HG03039 (cell line): ENCODE results near the gene PCDHGB3.
"Not testable (repeated sequence)": the region's sequence is repeated elsewhere in the genome, so short reads cannot be mapped to it uniquely, and the experiment has no call there.

Experiments used
- ATAC-seq: cut with Tn5 transposase; IDR thresholded peaks from one replicate; pipeline ENCODE4 v1.9.1; 2021; ENCODE audit warnings: mild to moderate bottlenecking, moderate library complexity; ENCODE audit not compliant: unreplicated experiment

The PCDHGB3 gene

DNA sequence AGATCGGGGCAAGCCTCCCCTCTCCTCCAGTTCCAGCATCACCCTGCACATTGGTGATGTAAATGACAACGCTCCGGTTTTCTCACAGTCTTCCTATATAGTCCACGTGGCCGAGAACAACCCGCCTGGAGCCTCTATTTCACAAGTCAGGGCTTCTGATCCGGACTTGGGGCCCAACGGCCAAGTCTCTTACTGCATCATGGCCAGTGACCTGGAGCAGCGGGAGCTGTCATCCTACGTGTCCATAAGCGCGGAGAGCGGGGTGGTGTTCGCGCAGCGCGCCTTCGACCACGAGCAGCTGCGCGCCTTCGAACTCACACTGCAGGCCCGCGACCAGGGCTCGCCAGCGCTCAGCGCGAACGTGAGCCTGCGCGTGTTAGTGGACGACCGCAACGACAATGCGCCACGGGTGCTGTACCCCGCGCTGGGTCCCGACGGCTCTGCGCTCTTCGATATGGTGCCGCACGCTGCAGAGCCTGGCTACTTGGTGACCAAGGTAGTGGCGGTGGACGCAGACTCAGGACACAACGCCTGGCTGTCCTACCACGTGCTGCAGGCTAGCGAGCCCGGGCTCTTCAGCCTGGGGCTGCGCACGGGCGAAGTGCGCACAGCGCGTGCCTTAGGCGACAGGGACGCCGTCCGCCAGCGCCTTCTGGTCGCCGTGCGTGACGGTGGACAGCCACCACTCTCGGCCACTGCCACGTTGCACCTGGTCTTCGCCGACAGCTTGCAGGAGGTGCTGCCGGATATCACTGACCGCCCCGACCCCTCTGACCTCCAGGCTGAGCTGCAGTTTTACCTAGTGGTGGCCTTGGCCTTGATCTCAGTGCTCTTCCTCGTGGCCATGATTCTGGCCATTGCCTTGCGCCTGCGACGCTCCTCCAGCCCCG lies 19.4 kb downstream of the PCDHGB3 start:
- no peak for ATAC-seq

DNA sequence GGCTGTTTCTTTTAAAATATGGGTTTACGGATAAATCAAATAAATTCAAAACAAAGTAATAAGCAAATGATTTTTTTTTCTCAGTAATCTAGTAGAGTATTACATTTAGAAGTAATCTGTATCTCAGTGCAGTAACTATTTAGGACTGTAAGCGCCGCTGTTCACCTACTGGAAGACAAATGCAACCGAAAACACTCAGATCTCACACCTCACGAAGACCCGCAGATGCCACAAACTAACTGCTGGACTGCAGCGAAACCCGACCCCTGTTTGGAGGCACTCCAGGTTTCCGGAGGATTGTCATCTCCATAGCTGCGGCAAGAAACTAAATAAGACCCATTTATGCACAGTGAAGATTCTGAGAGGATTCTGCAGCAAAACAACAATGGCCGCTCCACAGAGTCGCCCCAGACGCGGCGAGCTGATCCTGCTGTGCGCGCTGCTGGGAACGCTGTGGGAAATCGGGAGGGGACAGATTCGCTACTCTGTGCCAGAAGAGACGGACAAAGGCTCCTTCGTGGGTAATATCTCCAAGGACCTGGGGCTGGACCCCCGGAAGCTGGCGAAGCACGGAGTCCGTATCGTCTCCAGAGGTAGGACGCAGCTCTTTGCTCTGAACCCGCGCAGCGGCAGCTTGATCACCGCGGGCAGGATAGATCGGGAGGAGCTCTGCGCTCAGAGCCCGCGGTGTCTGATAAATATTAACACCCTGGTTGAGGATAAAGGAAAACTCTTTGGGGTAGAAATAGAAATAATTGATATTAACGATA lies 22.6 kb downstream of the PCDHGB3 start, which contains the start of gene PCDHGA8:
PCDHGA8 (plus strand) TSS at position 205 of the 770 bp plus-strand sequence; CDS start at position 386, 181 bp downstream.
- no peak for ATAC-seq

DNA sequence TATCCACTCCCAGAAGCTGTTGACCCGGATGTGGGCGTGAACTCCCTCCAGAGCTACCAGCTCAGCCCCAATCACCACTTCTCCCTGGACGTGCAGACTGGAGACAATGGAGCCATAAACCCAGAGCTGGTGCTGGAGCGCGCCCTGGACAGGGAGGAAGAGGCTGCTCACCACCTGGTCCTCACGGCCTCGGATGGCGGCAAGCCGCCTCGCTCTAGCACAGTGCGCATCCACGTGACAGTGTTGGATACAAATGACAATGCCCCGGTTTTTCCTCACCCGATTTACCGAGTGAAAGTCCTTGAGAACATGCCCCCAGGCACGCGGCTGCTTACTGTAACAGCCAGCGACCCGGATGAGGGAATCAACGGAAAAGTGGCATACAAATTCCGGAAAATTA lies 23.2 kb downstream of the PCDHGB3 start:
- ATAC-seq = no peak

DNA sequence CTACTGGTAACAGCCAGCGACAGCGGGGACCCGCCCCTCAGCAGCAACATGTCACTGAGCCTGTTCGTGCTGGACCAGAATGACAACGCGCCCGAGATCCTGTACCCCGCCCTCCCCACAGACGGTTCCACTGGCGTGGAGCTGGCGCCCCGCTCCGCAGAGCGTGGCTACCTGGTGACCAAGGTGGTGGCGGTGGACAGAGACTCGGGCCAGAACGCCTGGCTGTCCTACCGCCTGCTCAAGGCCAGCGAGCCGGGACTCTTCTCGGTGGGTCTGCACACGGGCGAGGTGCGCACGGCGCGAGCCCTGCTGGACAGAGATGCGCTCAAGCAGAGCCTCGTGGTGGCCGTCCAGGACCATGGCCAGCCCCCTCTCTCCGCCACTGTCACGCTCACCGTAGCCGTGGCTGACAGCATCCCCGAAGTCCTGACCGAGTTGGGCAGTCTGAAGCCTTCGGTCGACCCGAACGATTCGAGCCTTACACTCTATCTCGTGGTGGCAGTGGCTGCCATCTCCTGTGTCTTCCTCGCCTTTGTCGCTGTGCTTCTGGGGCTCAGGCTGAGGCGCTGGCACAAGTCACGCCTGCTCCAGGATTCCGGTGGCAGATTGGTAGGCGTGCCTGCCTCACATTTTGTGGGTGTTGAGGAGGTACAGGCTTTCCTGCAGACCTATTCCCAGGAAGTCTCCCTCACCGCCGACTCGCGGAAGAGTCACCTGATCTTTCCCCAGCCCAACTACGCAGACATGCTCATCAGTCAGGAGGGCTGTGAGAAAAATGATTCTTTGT lies 24.6 kb downstream of the PCDHGB3 start:
- ATAC-seq = not testable (repeated sequence)

DNA sequence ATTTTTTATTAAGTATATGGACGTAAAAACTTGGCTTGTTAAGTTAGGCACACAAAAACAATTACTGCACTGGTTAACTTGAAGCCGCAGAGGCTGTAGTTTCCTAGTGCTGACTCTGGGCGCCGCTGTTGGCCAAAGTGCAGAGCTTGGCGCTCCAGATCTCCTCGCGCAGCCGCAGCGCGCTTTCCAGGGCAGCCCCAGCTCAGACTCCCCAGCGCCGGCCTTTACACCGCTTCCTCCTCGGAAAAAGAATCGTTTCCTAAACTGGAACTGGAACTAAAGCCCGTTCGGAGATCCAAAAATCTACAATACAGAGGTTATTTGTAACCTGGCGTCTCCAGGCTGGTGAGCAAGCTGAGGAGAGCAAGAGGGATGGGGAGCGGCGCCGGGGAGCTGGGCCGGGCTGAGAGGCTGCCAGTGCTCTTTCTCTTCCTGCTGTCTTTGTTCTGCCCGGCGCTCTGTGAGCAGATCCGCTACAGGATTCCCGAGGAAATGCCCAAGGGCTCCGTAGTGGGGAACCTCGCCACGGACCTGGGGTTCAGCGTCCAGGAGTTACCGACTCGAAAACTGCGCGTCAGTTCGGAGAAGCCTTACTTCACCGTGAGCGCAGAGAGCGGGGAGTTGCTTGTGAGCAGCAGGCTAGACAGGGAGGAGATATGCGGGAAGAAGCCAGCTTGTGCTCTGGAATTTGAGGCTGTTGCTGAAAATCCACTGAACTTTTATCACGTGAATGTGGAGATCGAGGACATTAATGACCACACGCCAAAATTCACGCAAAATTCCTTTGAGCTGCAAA lies 27.9 kb downstream of the PCDHGB3 start, which contains the start of gene PCDHGB5:
PCDHGB5 (plus strand) TSS at position 192 of the 796 bp plus-strand sequence; CDS start at position 373, 181 bp downstream.
- peak; percentile 87 for ATAC-seq

DNA sequence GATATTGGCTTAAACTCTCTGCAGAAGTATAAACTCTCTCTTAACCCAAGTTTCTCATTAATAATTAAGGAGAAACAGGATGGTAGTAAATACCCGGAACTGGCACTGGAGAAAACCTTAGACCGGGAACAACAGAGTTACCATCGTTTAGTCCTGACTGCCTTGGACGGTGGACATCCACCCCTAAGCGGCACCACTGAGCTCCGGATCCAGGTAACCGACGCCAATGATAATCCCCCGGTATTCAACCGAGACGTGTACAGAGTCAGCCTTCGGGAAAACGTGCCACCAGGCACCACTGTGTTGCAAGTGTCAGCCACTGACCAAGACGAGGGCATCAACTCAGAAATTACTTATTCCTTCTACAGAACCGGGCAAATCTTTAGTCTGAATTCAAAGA lies 28.6 kb downstream of the PCDHGB3 start:
- no peak for ATAC-seq

DNA sequence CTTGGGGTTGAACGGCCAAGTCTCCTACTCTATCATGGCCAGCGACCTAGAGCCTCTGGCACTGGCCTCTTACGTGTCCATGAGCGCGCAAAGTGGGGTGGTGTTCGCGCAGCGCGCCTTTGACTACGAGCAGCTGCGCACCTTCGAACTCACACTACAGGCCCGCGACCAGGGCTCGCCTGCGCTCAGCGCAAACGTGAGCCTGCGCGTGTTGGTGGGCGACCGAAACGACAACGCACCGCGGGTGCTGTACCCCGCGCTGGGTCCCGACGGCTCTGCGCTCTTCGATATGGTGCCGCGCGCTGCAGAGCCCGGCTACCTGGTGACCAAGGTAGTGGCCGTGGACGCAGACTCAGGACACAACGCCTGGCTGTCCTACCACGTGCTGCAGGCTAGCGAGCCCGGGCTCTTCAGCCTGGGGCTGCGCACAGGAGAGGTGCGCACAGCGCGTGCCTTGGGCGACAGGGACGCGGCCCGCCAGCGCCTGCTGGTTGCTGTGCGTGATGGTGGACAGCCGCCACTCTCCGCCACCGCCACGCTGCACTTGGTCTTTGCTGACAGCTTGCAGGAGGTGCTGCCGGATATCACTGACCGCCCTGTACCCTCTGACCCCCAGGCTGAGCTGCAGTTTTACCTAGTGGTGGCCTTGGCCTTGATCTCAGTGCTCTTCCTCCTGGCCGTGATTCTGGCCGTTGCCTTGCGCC lies 29.7 kb downstream of the PCDHGB3 start:
- ATAC-seq = no peak

DNA sequence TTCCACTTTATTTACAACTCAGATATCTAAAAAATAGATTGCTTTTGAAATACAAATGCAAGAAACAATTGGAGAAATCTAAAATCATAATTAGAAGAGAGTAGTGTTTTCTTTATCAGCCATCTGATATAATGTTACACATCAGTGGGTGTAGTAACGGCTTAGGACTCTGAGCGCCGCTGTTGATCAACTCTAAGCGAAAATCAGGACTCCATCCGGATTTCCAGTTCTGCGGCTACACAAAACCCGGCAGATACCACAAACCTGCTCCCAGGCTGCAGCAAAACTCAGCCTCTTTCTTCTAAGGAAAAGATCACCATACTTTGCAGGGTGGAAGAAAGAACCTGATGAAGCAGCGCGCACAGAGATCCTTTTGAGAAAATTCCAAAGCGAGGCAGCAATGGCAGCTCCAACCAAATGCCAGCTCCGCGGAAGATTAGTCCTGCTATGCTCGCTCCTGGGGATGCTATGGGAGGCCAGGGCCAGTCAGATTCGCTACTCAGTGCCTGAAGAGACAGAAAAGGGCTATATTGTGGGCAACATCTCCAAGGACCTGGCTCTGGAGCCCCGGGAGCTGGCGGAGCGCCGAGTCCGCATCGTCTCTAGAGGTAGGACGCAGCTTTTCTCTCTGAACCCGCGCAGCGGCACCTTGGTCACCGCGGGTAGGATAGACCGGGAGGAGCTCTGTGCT lies 32.7 kb downstream of the PCDHGB3 start, which contains the start of gene PCDHGA9:
PCDHGA9 (plus strand) TSS at position 226 of the 691 bp plus-strand sequence; CDS start at position 401, 175 bp downstream.
- ATAC-seq = no peak

DNA sequence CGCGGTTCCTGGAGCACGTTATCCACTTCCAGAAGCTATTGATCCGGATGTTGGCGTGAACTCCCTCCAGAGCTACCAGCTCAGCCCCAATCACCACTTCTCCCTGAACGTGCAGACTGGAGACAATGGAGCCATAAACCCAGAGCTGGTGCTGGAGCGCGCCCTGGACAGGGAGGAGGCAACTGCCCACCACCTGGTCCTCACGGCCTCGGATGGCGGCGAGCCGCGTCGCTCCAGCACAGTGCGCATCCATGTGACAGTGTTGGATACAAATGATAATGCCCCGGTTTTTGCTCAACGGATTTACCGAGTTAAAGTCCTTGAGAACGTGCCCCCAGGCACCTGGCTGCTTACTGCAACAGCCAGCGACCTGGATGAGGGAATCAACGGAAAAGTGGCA lies 33.3 kb downstream of the PCDHGB3 start:
- ATAC-seq = no peak

DNA sequence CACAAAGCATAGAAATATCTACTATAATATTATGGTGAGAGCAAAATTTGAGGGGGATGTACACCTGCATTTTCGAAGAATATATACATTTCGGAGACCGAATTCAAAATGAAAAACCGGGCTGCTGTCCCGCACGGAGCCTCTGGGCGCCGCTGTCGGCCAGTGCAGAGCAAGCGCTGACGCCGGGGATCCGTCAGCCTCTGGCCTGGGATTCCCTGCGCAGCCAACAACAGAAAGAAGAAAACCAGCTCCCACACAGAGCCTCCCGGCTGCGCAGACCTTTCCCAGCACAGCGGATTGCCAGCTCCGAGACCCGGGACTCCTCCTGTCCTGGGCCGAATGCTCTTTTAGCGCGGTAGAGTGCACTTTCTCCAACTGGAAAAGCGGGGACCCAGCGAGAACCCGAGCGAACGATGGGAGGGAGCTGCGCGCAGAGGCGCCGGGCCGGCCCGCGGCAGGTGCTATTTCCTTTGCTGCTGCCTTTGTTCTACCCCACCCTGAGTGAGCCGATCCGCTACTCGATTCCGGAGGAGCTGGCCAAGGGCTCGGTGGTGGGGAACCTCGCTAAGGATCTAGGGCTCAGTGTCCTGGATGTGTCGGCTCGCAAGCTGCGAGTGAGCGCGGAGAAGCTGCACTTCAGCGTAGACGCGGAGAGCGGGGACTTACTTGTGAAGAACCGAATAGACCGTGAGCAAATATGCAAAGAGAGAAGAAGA lies 37.9 kb downstream of the PCDHGB3 start, which contains the start of gene PCDHGB6:
PCDHGB6 (plus strand) TSS at position 232 of the 716 bp plus-strand sequence; CDS start at position 414, 182 bp downstream.
- not testable (repeated sequence) for ATAC-seq

DNA sequence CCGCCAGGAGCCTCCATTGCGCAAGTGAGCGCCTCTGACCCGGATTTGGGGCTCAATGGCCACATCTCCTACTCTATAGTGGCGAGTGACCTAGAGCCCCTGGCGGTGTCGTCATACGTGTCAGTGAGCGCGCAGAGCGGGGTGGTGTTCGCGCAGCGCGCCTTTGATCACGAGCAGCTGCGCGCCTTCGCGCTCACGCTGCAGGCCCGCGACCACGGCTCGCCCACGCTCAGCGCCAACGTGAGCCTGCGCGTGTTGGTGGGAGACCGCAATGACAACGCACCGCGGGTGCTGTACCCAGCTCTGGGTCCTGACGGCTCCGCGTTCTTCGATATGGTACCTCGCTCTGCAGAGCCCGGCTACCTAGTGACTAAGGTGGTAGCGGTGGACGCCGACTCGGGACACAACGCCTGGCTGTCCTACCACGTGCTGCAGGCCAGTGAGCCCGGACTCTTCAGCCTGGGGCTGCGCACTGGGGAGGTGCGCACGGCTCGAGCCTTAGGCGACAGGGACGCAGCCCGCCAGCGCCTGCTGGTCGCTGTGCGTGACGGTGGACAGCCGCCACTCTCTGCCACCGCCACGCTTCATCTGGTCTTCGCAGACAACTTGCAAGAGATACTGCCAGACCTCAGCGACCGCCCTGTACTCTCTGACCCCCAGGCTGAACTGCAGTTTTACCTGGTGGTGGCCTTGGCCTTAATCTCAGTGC lies 39.7 kb downstream of the PCDHGB3 start:
- no peak for ATAC-seq

DNA sequence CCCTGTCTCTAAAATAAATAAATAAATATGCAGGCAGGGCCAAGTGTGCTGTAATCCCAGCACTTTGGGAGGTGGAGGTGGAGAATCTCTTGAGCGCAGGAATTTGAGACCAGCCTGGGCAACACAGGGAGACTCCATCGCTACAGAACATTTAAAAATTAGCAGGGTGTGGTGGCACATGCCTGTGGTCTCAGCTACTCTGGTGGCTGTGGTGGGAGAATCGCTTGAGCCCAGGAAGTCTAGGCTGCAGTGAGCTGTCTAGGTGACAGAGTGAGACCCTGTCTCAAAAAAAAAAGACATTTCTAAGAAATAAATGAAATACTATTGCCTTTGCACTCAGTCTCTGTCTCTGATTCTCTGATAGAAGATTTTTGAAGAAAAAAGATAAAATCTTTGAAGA lies 41.5 kb downstream of the PCDHGB3 start:
- ATAC-seq = no peak

DNA sequence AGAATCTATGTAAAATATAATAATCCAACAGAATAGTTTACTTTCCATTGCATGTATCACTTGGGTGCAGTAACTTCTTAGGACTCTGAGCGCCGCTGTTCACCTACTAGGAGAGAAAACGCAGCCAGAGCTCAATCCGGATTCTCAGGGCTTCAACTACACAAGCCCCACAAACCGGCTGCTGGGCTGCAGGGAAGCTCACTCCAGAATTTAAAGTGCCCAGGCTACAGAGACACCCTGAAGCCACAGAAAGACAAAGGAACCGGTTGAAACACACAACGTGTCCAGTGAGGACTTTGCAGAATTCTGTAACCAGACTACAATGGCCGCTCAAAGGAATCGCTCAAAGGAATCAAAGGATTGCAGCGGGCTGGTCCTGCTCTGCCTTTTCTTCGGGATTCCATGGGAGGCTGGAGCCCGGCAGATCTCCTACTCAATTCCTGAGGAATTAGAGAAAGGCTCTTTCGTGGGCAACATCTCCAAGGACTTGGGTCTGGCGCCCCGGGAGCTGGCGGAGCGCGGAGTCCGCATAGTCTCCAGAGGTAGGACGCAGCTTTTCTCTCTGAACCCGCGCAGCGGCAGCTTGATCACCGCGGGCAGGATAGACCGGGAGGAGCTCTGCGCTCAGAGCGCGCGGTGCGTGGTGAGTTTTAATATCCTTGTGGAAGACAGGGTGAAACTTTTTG lies 43.0 kb downstream of the PCDHGB3 start, which contains the start of gene PCDHGA10:
PCDHGA10 (plus strand) TSS at position 134 of the 686 bp plus-strand sequence; CDS start at position 323, 189 bp downstream.
- ATAC-seq = peak; percentile 63

DNA sequence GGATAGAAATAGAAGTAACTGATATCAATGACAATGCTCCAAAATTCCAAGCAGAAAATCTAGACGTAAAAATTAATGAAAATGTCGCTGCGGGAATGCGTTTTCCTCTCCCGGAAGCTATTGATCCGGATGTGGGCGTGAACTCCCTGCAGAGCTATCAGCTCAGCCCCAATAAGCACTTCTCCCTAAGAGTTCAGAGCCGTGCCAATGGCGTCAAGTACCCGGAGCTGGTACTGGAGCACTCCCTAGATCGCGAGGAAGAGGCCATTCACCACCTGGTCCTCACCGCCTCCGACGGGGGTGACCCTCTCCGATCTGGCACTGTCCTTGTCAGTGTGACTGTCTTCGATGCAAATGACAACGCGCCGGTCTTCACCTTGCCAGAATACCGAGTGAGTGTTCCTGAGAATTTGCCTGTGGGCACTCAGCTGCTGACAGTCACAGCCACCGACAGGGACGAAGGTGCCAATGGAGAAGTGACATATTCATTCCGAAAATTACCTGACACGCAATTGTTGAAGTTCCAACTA lies 43.6 kb downstream of the PCDHGB3 start:
- ATAC-seq = no peak

DNA sequence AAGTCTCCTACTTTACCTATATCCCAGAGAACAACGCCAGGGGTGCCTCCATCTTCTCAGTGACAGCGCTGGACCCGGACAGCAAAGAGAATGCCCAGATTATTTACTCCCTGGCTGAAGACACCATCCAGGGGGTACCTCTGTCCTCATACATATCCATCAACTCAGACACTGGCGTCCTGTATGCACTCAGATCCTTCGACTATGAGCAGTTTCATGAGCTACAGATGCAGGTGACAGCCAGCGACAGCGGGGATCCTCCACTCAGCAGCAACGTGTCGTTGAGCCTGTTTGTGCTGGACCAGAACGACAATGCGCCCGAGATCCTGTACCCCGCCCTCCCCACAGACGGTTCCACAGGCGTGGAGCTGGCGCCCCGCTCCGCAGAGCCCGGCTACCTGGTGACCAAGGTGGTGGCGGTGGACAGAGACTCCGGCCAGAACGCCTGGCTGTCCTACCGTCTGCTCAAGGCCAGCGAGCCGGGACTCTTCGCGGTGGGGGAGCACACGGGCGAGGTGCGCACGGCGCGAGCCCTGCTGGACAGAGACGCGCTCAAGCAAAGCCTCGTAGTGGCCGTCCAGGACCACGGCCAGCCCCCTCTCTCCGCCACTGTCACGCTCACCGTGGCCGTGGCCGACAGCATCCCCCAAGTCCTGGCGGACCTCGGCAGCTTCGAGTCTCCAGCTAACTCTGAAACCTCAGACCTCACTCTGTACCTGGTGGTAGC lies 44.7 kb downstream of the PCDHGB3 start:
- not testable (repeated sequence) for ATAC-seq

DNA sequence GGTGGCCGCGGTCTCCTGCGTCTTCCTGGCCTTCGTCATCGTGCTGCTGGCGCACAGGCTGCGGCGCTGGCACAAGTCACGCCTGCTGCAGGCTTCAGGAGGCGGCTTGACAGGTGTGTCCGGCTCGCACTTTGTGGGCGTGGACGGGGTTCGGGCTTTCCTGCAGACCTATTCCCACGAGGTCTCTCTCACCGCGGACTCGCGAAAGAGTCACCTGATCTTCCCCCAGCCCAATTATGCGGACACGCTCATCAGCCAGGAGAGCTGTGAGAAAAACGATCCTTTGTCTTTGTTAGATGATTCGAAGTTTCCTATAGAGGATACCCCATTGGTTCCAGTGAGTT lies 45.2 kb downstream of the PCDHGB3 start:
- ATAC-seq = not testable (repeated sequence)
